GM18867 (cell line): ENCODE results near the gene DHCR7.

ENCODE experiments used
- ATAC-seq: cut with Tn5 transposase; IDR thresholded peaks from one replicate; pipeline ENCODE4 v1.9.1; 2021; ENCODE audit warnings: mild to moderate bottlenecking, moderate library complexity; ENCODE audit not compliant: unreplicated experiment

The DHCR7 gene

GRCh38 chr11:71421392-71421950, 26.7 kb downstream of the DHCR7 start:
- no peak for ATAC-seq

GRCh38 chr11:71420455-71421241, 27.5 kb downstream of the DHCR7 start:
- no peak for ATAC-seq

GRCh38 chr11:71418643-71419042, 29.6 kb downstream of the DHCR7 start:
- no peak for ATAC-seq

GRCh38 chr11:71414645-71415044, 33.5 kb downstream of the DHCR7 start:
- no peak for ATAC-seq

GRCh38 chr11:71410363-71410966, 37.7 kb downstream of the DHCR7 start:
- ATAC-seq: no peak

- no peak for ATAC-seq
Measured at GRCh38 chr11:71408826-71409225, 39.4 kb downstream of the DHCR7 start.

GRCh38 chr11:71407356-71407755, 40.8 kb downstream of the DHCR7 start:
- ATAC-seq: no peak

- no peak for ATAC-seq
Measured at GRCh38 chr11:71406681-71407080, 41.5 kb downstream of the DHCR7 start.

- ATAC-seq: no peak
Measured at GRCh38 chr11:71404209-71404608, 44.0 kb downstream of the DHCR7 start.

DNA sequence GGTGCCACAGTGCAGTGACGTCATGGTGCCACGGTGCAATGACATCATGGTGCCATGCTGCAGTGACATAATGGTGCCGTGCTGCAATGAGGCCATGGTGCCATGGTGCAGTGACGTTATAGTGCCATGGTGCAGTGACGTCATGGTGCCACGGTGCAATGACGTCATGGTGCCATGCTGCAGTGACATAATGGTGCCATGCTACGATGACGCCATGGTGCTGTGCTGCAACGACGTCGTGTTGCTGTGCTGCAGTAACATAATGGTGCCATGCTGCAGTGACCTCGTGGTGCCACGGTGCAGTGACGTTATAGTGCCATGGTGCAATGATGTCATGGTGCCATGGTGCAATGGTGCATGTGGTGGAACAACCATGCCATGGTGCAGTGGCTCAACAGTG, 45.3 kb downstream of the DHCR7 start:
- no peak for ATAC-seq

- ATAC-seq: no peak
Measured at GRCh38 chr11:71400216-71400615, 48.0 kb downstream of the DHCR7 start.

DNA sequence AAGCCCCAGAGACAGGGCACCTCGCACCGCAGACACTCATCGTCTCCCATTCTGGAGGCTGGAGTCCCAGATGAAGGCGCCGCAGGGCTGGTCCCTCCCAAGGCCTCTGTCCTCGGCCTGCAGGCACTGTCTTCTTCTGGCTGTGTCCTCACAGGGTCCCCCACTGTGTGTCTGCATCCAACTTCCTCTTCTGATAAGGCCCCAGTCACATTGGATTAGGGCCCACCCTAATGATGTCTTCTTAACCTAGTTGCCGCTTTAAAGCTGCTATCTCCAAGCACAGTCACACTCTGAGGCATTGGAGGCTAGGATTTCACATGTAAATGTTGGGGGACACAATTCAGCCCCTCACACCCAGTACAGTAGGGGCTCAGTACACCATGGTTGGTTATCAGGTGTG, 48.9 kb downstream of the DHCR7 start:
- no peak for ATAC-seq

DNA sequence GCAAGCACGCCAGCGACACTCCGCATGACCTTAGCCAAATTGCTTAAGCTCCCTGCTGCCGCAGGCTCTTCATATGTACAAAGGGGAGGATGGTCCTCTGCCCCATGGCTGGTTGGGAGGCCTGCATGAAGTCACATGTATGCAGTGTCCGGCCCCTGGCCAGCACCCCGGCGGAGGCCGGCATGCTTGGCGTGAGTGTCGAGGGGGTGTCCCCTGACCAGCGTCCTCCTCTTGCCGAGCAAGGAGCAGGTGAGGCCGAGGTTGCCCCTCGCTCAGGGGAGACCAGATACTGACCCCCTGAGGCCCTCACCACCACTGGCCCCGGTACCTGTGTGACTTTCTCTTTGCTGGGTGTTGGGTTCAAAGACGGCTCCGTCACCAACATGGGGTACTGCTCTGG, 50.2 kb downstream of the DHCR7 start:
- ATAC-seq: no peak

- ATAC-seq: no peak
Measured at GRCh38 chr11:71397331-71397860, 50.8 kb downstream of the DHCR7 start.

- no peak for ATAC-seq
Measured at GRCh38 chr11:71396548-71397123, 51.6 kb downstream of the DHCR7 start.

DNA sequence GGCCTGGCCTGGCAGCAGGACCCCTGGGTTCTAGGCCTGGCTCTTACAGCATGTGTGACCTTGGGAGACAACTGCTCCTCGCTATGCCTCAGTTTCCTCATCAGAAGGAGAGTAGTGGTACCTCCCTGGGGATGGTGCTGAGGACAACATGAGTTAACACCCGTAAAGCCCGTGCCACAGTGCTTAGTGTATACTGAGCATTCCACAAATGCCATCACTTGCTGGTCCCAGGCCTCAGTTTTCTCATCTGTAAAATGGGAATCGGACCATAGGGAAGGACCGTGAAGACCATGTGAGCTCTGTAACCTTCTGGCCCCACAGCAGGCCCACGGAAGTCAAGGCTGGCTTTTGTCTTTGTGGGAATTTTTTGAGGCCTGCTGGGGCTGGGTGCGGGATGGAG, 52.4 kb downstream of the DHCR7 start:
- ATAC-seq: no peak

- no peak for ATAC-seq
Measured at GRCh38 chr11:71395263-71395560, 53.0 kb downstream of the DHCR7 start.

DNA sequence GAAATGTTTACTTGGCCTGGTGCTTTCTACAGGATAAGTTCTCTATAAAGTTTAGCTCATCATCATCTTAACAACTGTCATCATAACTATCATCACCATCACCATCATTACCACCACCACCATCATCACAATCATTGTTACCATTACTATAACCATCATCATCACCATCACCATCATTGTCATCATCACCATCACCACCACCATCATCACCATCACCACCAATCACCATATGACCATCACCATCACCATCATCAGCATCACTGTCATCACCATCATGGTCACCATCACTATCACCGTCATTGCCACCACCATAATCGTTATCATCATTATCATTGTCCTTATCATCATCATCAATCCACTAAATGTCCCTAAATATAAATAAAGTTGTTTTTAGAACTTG, 54.9 kb downstream of the DHCR7 start:
- ATAC-seq: no peak

DNA sequence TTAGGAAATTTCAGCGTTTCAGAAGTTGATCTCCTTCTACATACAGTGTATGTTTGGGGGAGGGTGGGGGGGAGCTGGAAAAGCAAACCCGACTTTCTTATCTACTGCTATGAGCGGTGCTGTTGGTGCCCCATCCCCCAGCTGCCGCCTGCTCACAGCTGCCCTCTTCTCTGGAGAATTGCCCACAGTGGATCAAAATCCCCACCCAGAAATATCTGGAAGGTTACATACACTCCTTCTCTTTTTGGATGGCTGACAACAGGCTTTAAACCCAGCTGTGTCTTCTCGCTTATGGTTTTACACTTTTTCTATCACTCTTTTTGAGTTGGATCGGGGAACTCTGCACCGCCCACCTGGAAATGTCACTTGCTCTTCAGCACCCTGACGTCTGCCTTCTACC, 56.4 kb downstream of the DHCR7 start:
- ATAC-seq: no peak

DNA sequence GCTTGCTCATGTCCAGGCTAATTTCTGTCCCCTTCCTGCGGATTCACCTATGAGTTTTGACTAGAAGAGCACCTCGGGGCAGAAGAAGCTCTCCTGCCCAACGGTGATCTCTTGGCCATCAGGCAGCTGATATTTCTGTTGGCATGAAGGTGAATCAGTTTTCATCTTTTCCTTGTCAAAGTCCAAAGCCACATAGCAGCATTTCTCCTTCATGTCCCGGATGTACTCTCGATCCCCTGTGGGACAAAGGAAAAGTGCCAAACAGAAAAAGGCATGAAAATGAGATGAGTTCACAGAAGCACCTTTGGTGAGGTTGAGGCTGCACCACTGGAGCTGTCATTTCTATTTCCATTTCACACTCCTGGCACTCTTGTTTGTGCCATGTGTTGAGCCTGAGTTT, 56.8 kb downstream of the DHCR7 start:
- no peak for ATAC-seq

GRCh38 chr11:71388637-71389235, 59.5 kb downstream of the DHCR7 start:
- no peak for ATAC-seq
